Left ventricle myocardium superior (tissue), 1 donor: ENCODE results near the gene GPR62. TPM values are rescaled to one million over a fixed set of nuclear protein-coding genes. Genes with fewer than 3 reads are reported as not detected.
"Not testable (repeated sequence)": the region's sequence is repeated elsewhere in the genome, so short reads cannot be mapped to it uniquely, and the experiment has no call there.

Source experiments
- ATAC-seq: fragments of 200-7000 bp; cut with Tn5 transposase; one replicate; pipeline ENCODE4 v1.9.1; 2020; ENCODE audit warnings: mild to moderate bottlenecking, moderate library complexity
- DNase-seq: peaks from one replicate; pipeline ENCODE4 v3.0.0-alpha.2; 2020
- intact Hi-C: fragments of 100-400 bp; cut with micrococcal nuclease; formaldehyde crosslinking; loops from one replicate; pipeline ENCODE4 v1.11.0; 2022
- long read RNA-seq: library from polyadenylated mRNA; unstranded; transcript quantifications from one replicate; pipeline ENCODE4 v2.0.0, GENCODE V29; 2021
- total RNA-seq: library from RNA; stranded (reverse); fragmentation: NEBNext Ultra II Directional; extraction: Animal tissue kit (Norgen Biotek cat#: 25700); gene quantifications from one replicate; pipeline ENCODE4 v1.2.1, GENCODE V29; 2021
- donor health status: DM: no; HTN: yes; CAD: no; lungs with severe emphysema.

The GPR62 gene, protein sequence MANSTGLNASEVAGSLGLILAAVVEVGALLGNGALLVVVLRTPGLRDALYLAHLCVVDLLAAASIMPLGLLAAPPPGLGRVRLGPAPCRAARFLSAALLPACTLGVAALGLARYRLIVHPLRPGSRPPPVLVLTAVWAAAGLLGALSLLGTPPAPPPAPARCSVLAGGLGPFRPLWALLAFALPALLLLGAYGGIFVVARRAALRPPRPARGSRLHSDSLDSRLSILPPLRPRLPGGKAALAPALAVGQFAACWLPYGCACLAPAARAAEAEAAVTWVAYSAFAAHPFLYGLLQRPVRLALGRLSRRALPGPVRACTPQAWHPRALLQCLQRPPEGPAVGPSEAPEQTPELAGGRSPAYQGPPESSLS
- 0.15 TPM for total RNA-seq
- long read RNA-seq: 0 reads

- ATAC-seq (no peak), DNase-seq (peak; percentile 31)
- intact Hi-C loops: no loop called here
These were observed at the start of gene GPR62 for GRCh38 chr3:51955175-51955892. Gene GPR62 (plus strand): TSS chr3:51955381. CDS start chr3:51955653, 272 bp downstream.

DNA sequence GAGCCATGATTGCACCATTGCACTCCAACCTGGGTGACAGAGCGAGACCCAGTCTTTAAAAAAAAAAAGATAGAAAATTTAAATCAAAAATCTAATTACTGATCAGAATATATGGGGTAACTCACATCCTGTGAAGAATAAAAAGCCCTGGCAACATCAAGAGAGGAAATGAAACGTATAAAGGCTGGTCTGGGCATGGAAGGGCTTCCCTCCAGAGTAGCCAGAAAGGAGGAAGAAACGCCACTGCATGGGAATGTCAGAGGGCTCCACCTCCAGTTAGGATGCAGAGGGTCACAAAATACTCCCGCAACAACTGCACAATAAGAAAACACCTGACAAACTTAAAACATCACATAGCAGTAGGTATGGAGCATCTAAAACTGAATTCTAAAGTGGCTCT, 47.2 kb upstream of the GPR62 start:
- DNase-seq (no peak), ATAC-seq (no peak)
- intact Hi-C loops: no loop called here

DNA sequence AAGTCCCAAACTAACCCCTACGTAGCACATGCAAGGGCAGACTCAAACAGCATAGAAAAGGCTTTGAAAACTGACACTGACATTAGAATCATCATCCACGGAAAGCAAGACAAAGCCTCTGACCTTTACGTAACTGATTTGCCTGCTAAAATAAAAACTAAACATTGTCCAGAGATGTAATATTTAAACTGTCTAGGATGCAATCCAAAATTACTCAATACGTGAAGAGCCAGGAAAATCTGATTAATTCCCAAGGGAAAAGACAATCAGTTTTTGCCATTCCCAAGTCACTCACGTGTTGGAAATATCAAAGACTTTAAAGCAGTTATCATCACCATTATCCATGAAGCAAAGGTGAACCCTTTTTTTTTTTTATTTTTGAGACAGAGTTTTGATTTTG, 38.8 kb upstream of the GPR62 start:
- ATAC-seq (no peak), DNase-seq (no peak)
- intact Hi-C loops: no loop called here

DNA sequence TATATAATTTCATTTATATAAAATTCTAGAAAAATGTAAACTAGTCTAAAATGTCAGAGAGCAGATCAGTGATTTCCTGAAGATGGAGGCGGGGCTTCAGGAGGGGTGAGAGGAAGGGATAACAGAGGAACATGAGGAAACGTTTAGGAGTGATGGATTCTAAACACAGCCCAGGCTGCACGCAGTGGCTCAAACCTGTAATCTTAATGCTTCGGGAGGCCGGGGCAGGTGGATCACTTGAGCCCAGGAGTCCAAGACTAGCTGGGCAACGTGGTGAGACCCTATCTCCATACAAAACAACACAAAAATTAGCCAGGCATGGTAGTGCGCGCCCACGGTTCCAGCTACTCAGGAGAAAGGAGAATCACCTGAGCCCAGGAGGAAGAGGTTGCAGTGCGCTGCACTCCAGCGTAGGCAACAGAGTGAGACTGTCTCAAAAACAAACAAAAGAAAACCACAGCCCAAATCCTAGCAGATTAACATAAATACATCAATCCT, 34.1 kb upstream of the GPR62 start:
- ATAC-seq (no peak), DNase-seq (no peak)
- intact Hi-C loops: no loop called here

GRCh38 chr3:51927061-51927977, 27.9 kb upstream of the GPR62 start:
- ATAC-seq (no peak), DNase-seq (no peak)
- intact Hi-C loops: no loop called here

DNA sequence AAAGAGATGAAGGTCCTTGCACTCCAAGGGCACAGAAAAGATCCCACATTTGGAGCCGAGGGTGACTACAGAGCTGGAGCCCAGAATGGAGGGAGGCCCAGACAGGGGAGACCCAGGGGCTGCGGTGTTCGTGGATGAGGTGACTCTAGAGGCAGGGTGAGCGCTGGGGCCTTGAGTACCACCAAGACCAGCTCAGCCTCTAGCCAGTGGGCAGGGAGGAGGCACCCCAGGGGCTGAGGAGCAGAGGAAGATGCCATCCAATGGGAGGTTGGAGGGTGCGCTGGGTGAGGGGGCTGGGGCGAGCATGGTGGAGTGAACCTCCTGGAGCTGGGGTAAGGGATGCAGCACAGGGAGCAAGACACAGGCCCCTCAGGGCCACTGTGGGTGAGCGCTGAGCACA, 26.7 kb upstream of the GPR62 start:
- ATAC-seq: no peak
- intact Hi-C loops: no loop called here
- no peak for DNase-seq

GRCh38 chr3:51928981-51929380, 26.2 kb upstream of the GPR62 start:
- DNase-seq, intact Hi-C loops, ATAC-seq: not testable (repeated sequence)

GRCh38 chr3:51929420-51930003, 25.7 kb upstream of the GPR62 start:
- ATAC-seq (peak; percentile 24), DNase-seq (no peak)
- intact Hi-C loops: no loop called here

GRCh38 chr3:51930439-51930838, 24.7 kb upstream of the GPR62 start:
- intact Hi-C loops: no loop called here
- DNase-seq (no peak), ATAC-seq (no peak)

DNA sequence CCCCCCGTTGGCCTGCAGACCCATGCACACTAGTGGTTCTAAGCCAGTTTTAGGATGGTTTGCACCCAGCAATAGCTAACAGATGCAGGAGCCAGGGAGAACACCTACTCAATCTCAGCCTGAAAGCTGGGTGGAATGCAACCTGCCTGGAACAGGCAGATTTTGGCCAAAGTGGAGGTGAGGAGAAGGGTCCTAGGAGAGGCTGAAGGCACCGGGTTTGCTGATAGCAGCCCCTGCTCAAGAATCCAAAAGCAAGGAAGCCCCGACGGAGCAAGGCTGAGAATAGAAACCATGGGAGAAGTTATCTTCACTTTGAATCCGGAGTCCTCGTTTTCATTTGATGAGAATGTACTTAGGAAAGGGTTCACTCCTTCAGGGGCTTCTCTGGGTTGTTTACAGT, 23.4 kb upstream of the GPR62 start:
- no peak for ATAC-seq
- DNase-seq: no peak
- intact Hi-C loops: no loop called here

GRCh38 chr3:51932471-51933370, 22.5 kb upstream of the GPR62 start:
- intact Hi-C loops: no loop called here
- no peak for ATAC-seq

GRCh38 chr3:51933471-51934138, 21.6 kb upstream of the GPR62 start:
- no peak for DNase-seq
- intact Hi-C loops: no loop called here
- no peak for ATAC-seq

More at GRCh38 chr3:51932471-51933370, 22.5 kb upstream of the GPR62 start:
- DNase-seq: no peak

DNA sequence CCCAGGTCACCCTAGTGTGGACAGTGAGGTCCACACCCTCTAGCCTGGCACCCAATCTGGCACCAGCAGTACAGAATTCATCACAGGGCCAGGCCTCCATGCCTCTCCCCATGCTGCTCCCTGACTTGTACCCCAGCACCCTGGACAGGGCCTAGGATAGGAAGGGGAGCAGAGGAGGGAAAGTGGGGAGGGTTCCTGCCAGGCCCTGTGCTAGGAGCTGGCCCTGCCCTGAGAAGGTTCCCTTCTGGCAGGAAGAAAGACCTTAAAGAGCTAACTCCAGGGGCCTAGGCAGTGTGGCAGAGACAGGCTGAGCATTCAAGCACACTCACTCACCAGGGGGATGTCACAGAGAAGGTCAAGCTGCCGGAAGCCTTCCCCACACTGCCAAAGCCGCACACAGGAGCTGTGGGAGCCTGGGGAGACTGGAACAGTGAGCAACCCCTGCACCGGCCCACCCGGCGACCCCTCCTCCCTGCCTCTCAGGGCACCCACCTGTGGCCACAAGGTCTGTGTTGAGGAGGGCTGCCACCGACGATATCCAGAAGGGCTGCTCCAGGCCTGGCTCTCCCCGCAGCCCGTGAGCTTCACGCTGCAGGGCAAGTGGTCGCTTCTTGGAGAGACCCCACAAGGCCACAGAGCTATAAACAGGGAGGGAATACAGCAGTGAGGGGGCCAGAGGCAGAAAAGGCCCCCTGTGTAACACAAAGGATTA, 20.9 kb upstream of the GPR62 start:
- DNase-seq (no peak), ATAC-seq (no peak)

DNA sequence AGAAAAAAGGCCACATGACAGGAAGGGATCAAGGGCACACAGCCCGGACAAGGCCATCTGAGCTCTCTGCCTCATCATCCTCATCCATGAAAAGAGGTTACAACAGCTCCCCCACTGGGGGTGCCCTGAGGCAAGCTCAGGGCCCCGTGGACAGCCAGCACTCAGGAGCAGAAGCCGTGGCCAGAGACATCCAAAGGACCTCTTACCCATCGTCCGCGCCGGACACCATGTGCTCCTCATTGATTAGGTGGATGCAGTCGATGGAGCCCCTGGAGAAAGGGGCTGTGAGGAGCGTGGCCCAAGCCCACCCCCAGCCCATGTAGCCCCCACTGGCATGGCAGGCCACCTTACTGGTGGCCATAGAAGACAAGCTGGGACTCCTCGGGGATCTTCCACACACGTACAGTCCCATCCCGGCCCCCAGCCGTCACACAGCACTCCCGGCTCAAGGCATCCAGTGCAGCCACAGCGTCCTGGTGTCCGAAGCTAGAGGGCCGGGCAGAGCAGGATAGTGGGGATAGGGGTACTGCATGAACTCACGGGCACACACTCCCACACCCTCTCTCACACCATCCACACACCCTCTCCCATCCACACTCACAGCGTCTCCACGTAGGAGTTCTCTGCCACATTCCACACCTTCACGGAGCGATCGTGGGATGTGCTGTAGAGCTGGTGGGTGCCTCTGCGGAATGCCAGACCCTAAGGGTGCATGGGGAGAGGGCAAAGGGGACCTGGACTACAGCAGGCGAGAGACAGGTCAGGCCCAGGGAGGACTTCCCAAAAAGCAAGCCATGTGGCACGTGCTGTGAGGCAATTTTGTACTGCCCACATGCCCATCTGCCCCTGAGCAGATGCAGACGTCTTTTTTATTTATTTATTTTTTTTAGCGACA, 19.9 kb upstream of the GPR62 start:
- DNase-seq: no peak
- intact Hi-C loops: no loop called here

More for the DNA sequence above, 20.9 kb upstream of the GPR62 start:
- intact Hi-C loops: no loop called here

DNA sequence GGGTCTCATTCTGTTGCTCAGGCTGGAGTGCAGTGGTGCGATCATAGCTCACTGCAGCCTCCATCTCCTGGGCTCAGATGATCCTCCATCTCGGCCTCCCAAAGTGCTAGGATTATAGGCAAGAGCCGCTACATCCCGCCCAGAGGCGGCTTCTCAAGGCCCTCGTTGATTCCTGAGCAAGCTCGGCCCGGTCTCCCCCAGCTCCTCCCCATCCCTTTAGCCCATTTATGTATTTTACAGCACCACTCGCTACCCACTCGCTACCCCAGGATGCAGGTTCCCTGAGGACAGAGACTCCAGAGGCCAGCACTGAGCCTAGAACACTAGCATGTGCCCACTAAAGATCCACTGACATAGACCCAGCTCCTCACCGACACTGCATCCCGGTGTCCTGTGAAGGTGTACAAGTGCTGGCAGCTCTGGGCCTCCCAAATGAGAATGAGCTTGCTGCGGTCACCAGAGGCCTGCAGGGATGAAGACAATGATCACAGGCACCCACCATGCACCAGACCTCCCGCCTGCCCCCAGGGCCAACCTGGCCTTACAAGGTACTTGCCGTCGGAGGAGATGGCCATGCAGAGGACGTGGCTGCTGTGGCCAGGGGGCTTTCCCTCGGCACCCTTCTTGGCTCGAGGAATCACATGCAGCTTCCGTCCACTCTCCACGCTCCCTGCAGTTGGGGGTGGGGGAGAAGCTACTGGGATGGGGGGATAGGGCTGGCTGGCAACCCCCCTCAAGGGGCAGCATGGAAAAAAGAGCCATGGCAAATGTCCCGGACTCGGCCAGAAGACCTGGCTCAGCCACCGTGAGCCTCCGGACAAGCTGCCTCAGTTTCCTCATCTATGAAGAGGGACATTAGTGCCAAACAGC, 19.1 kb upstream of the GPR62 start:
- ATAC-seq (no peak), DNase-seq (no peak)
- intact Hi-C loops: no loop called here

More for the DNA sequence above, 19.9 kb upstream of the GPR62 start:
- no peak for ATAC-seq
